HepG2 (cell line): ENCODE measurements around the gene CARMIL1. TPM values are rescaled to one million over a fixed set of nuclear protein-coding genes. Genes with fewer than 3 reads are reported as not detected.

ENCODE experiments used
- ARNT ChIP-seq: fragments of 450-650 bp; IDR thresholded peaks from 2 replicates; pipeline ENCODE4 v1.6.1; 2017
- BORCS8-MEF2B ChIP-seq: sonication (generic); formaldehyde crosslinking; IDR thresholded peaks from 2 replicates; pipeline ENCODE4 v1.8.0; 2022; ENCODE audit warnings: mild to moderate bottlenecking, missing genetic modification reagents
- FOXA1 ChIP-seq, 2 experiments: fragments of 450-650 bp in 1 of 2; sonication (generic) in 1 of 2; formaldehyde crosslinking in 1 of 2; IDR thresholded peaks; 2 replicates each; pipeline versions ENCODE4 v1.4.0 to v1.6.1; 2016 to 2020; ENCODE audit warnings: missing genetic modification reagents in 1 of 2
- HDAC1 ChIP-seq: sonication (generic); formaldehyde crosslinking; IDR thresholded peaks from 2 replicates; pipeline ENCODE4 v1.5.1; 2020; ENCODE audit warnings: mild to moderate bottlenecking, missing genetic modification reagents
- HNRNPUL1 ChIP-seq: fragments of 200-400 bp; formaldehyde crosslinking; IDR thresholded peaks from 2 replicates; pipeline ENCODE4 v1.6.1; 2017; ENCODE audit warnings: low read depth, mild to moderate bottlenecking, low read length, moderate library complexity
- HOXA3 ChIP-seq: sonication (generic); formaldehyde crosslinking; IDR thresholded peaks from 2 replicates; pipeline ENCODE4 v1.5.0; 2020; ENCODE audit warnings: missing genetic modification reagents
- IRF2 ChIP-seq: IDR thresholded peaks from 2 replicates; pipeline ENCODE4 v1.6.1; 2018; ENCODE audit warnings: missing genetic modification reagents, missing compliant biosample characterization
- MIER3 ChIP-seq: IDR thresholded peaks from 2 replicates; pipeline ENCODE4 v1.6.1; 2016; ENCODE audit warnings: missing compliant biosample characterization, borderline replicate concordance
- MLXIP ChIP-seq: sonication (generic); formaldehyde crosslinking; IDR thresholded peaks from 2 replicates; pipeline ENCODE4 v1.9.0; 2021; ENCODE audit warnings: missing genetic modification reagents, borderline replicate concordance
- MTF2 ChIP-seq: sonication (generic); formaldehyde crosslinking; IDR thresholded peaks from 2 replicates; pipeline ENCODE4 v1.5.0; 2020; ENCODE audit warnings: missing genetic modification reagents, borderline replicate concordance
- MXD4 ChIP-seq: IDR thresholded peaks from 2 replicates; pipeline ENCODE4 v1.6.1; 2016; ENCODE audit warnings: mild to moderate bottlenecking, missing biosample characterization, missing genetic modification reagents
- NFIC ChIP-seq: IDR thresholded peaks from 2 replicates; pipeline ENCODE4 v1.6.1; 2012; ENCODE audit warnings: mild to moderate bottlenecking, low read length, inconsistent platforms
- PHB2 ChIP-seq: fragments of 450-650 bp; IDR thresholded peaks from 2 replicates; pipeline ENCODE4 v1.6.1; 2018; ENCODE audit not compliant: partially characterized antibody
- RBAK ChIP-seq: sonication (generic); formaldehyde crosslinking; IDR thresholded peaks from 2 replicates; pipeline ENCODE4 v1.5.1; 2020; ENCODE audit warnings: mild to moderate bottlenecking, missing genetic modification reagents
- RFX5 ChIP-seq: IDR thresholded peaks from 2 replicates; pipeline ENCODE4 v1.6.1; 2011; ENCODE audit warnings: low read depth, low read length, improper control_type of control experiment
- SNRNP70 ChIP-seq: fragments of 200-400 bp; formaldehyde crosslinking; IDR thresholded peaks from 2 replicates; pipeline ENCODE4 v1.6.1; 2017; ENCODE audit warnings: mild to moderate bottlenecking, low read depth, low read length, moderate library complexity
- TEAD3 ChIP-seq: optimal IDR thresholded peaks from 2 replicates; pipeline ENCODE3; 2016; ENCODE audit warnings: borderline replicate concordance
- ZFP37 ChIP-seq: sonication (generic); formaldehyde crosslinking; IDR thresholded peaks from 2 replicates; pipeline ENCODE4 v1.4.0; 2020; ENCODE audit warnings: missing genetic modification reagents, borderline replicate concordance
- ZNF382 ChIP-seq: sonication (generic); formaldehyde crosslinking; IDR thresholded peaks from 2 replicates; pipeline ENCODE4 v1.5.0; 2020; ENCODE audit warnings: missing genetic modification reagents, mild to moderate bottlenecking, borderline replicate concordance
- ZNF639 ChIP-seq: conservative IDR thresholded peaks from 2 replicates; pipeline ENCODE4 v1.6.1; 2018; ENCODE audit warnings: missing genetic modification reagents
- ZNF766 ChIP-seq: sonication (generic); formaldehyde crosslinking; IDR thresholded peaks from 2 replicates; pipeline ENCODE4 v1.5.0; 2020; ENCODE audit warnings: missing genetic modification reagents, borderline replicate concordance
- polyA plus RNA-seq, 8 experiments: library from polyadenylated mRNA; depleted of rRNA in 3 of 8; stranded (reverse) in 7 of 8; unstranded in 1 of 8; fragments of >200 nt; fragmentation: Illumina TruSeq in 4 of 8; extraction: Trizol in 4 of 8; gene quantifications; 2 replicates each; pipeline versions ENCODE4 v1.2.1 to v1.2.3, GENCODE V29; 2011 to 2016; ENCODE audit warnings: low read depth in 4 of 8, missing spikeins in 1 of 8, mixed read lengths in 1 of 8; ENCODE audit not compliant: insufficient read depth in 1 of 8
- total RNA-seq, 5 experiments: library from RNA; depleted of rRNA; stranded (reverse); fragments of >200 nt; fragmentation: Illumina TruSeq; extraction: Trizol; gene quantifications; 2 replicates each; pipeline ENCODE4 v1.2.3, GENCODE V29; 2016; ENCODE audit warnings: low read depth in 1 of 5
- TF ChIP-seq, protein P1 (sequence below): sonication (generic); formaldehyde crosslinking; IDR thresholded peaks from 2 replicates; pipeline ENCODE4 v1.4.0; 2020; ENCODE audit warnings: mild to moderate bottlenecking, missing genetic modification reagents

The CARMIL1 gene
- total and polyA plus RNA-seq, 2 of the 13 experiments (the other 11 are each of a cell fraction or from before 2014, with no cell fraction given) = 1.8 to 2.6 TPM

- TF ChIP-seq BORCS8-MEF2B = peak; percentile 15; the same call in 1 of the 2 replicates
- no peak for TF ChIP-seq PHB2
- TF ChIP-seq ZFP37 (CRISPR knock-in tag) = no peak
- peak; percentile 58; the same call in 1 of the 2 replicates for TF ChIP-seq HOXA3 (CRISPR knock-in tag)
- no peak for TF ChIP-seq MXD4 (CRISPR knock-in tag)
- TF ChIP-seq NFIC = no peak
- no peak for TF ChIP-seq MLXIP
- no peak for TF ChIP-seq ARNT
- TF ChIP-seq ZNF766 (CRISPR knock-in tag) = no peak
- no peak for TF ChIP-seq RFX5
- TF ChIP-seq, protein P1, sequence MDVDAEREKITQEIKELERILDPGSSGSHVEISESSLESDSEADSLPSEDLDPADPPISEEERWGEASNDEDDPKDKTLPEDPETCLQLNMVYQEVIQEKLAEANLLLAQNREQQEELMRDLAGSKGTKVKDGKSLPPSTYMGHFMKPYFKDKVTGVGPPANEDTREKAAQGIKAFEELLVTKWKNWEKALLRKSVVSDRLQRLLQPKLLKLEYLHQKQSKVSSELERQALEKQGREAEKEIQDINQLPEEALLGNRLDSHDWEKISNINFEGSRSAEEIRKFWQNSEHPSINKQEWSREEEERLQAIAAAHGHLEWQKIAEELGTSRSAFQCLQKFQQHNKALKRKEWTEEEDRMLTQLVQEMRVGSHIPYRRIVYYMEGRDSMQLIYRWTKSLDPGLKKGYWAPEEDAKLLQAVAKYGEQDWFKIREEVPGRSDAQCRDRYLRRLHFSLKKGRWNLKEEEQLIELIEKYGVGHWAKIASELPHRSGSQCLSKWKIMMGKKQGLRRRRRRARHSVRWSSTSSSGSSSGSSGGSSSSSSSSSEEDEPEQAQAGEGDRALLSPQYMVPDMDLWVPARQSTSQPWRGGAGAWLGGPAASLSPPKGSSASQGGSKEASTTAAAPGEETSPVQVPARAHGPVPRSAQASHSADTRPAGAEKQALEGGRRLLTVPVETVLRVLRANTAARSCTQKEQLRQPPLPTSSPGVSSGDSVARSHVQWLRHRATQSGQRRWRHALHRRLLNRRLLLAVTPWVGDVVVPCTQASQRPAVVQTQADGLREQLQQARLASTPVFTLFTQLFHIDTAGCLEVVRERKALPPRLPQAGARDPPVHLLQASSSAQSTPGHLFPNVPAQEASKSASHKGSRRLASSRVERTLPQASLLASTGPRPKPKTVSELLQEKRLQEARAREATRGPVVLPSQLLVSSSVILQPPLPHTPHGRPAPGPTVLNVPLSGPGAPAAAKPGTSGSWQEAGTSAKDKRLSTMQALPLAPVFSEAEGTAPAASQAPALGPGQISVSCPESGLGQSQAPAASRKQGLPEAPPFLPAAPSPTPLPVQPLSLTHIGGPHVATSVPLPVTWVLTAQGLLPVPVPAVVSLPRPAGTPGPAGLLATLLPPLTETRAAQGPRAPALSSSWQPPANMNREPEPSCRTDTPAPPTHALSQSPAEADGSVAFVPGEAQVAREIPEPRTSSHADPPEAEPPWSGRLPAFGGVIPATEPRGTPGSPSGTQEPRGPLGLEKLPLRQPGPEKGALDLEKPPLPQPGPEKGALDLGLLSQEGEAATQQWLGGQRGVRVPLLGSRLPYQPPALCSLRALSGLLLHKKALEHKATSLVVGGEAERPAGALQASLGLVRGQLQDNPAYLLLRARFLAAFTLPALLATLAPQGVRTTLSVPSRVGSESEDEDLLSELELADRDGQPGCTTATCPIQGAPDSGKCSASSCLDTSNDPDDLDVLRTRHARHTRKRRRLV = no peak
- TF ChIP-seq ZNF639 (CRISPR knock-in tag) = no peak
- no peak for TF ChIP-seq FOXA1 (IDR thresholded peaks at IDR 0.05)
- 0 out of 2 replicates have a peak, but pooled peaks have one; percentile 40 for TF ChIP-seq FOXA1 (CRISPR knock-in tag; IDR thresholded peaks at IDR 0.05)
- TF ChIP-seq IRF2 (CRISPR knock-in tag) = peak; percentile 47; the same call in 1 of the 2 replicates
- no peak for TF ChIP-seq MTF2
- TF ChIP-seq SNRNP70 = no peak
- peak; percentile 72; the same call in 1 of the 2 replicates for TF ChIP-seq HDAC1 (CRISPR knock-in tag)
- TF ChIP-seq ZNF382 = no peak
- TF ChIP-seq RBAK (CRISPR knock-in tag) = no peak
- peak; percentile 23; the same call in 1 of the 2 replicates for TF ChIP-seq MIER3 (CRISPR knock-in tag)
- no peak for TF ChIP-seq HNRNPUL1
- peak; percentile 65 for TF ChIP-seq TEAD3 (CRISPR knock-in tag)
These were observed 361.3 kb downstream of the CARMIL1 start (continued) for GRCh38 chr6:25640446-25640845.
